Lower leg skin (tissue), 3 donors: ENCODE measurements around the gene POLK.

Experiments
- POLR2A ChIP-seq, 2 donors: fragments of 450-650 bp; IDR thresholded peaks; one replicate each; pipeline ENCODE4 v1.6.1; 2016 to 2017; ENCODE audit warnings: antibody characterized with exemption in 2 of 2, mild to moderate bottlenecking in 1 of 2, moderate library complexity in 1 of 2
- TF ChIP-seq, protein P1 (sequence below), 3 donors: fragments of 450-650 bp; IDR thresholded peaks; one replicate each; pipeline ENCODE4 v1.5.1; 2016; ENCODE audit warnings: antibody characterized with exemption in 3 of 3, mild to moderate bottlenecking in 3 of 3, moderate library complexity in 2 of 3

DNA sequence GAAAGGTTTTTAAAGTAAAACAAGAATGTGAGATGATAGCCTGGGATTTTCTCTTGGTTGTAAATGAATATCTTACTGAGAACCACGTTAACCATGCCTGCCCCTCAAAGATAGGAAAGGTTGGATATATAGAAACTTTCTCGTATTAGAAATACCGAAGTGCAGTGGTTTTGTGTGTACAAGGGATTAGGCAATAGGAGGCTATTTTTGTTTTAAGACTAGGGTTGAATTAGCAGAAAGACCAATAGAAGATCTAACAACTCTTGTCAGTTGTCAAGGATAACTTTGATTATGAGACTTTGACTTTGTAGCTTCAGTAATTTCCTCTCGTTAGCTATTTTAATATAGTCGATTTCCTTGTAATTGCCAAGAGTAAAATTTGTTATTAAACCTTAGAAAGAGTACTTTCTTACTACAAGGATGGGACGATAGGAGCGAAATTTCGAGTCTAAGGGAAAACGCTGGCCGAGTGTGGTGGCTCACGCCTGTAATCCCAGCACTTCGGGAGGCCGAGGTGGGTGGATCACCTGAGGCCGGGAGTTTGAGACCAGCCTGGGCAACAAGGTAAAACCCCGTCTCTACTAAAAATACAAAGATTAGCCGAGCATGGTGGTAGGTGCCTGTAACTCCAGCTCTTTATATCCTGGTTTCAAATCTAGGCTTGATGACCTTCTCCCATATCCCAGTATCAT lies 838 bp downstream of the POLK start:
- TF ChIP-seq, protein P1, sequence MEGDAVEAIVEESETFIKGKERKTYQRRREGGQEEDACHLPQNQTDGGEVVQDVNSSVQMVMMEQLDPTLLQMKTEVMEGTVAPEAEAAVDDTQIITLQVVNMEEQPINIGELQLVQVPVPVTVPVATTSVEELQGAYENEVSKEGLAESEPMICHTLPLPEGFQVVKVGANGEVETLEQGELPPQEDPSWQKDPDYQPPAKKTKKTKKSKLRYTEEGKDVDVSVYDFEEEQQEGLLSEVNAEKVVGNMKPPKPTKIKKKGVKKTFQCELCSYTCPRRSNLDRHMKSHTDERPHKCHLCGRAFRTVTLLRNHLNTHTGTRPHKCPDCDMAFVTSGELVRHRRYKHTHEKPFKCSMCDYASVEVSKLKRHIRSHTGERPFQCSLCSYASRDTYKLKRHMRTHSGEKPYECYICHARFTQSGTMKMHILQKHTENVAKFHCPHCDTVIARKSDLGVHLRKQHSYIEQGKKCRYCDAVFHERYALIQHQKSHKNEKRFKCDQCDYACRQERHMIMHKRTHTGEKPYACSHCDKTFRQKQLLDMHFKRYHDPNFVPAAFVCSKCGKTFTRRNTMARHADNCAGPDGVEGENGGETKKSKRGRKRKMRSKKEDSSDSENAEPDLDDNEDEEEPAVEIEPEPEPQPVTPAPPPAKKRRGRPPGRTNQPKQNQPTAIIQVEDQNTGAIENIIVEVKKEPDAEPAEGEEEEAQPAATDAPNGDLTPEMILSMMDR (IDR thresholded peaks at IDR 0.05), result no peak
- TF ChIP-seq POLR2A (IDR thresholded peaks at IDR 0.05), result no peak
